DOHH2 (cell line): ENCODE measurements around the gene SMCR8.

Source experiments
- CTCF ChIP-seq: fragments of 200-600 bp; sonication (generic); IDR thresholded peaks from one replicate; pipeline ENCODE4 v1.5.1; 2014; ENCODE audit warnings: antibody characterized with exemption, mild to moderate bottlenecking, low read depth, low read length; ENCODE audit not compliant: poor library complexity, severe bottlenecking
- EZH2phosphoT487 ChIP-seq: fragments of 200-600 bp; sonication (generic); IDR thresholded peaks from 2 replicates; pipeline ENCODE4 v1.6.1; 2017; ENCODE audit warnings: borderline replicate concordance, mild to moderate bottlenecking, antibody characterized with exemption, low read length, moderate library complexity, mixed read lengths

DNA sequence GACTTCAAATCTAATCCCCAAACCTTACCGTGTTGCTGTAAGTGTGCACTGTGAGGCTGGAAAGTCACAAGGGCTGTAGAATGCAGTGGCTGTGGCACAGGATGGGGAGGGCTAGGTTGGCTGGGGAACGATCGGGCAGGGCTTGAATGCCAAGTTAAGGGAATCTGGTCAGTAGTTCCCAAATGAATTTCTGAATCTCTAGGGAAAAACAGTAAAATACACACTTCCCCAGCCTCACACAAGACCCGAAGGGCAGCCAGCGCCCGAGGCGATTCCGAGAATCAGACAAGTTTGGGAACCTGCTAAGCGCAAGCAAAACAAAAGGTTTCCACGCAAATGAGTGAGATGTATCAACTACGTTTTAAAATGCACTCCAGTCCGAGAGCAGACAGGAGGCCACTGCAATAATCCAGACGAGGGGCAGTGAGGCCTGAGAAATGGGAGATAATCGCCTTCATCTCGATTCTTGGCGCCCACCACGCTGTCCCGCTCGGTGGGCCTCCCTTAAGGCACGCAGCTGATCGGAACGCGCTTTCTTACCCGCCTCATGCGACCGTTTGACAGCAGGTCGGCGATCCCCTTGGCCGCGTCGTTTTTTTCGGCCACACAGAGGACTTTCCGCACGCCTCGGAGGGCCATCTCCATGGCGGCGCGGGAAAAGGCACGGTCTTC, 898 bp upstream of the SMCR8 start:
- TF ChIP-seq CTCF, result no peak
- TF ChIP-seq EZH2phosphoT487, result no peak
